Retina (tissue), 1 donor: ENCODE data around the gene GCM1.

Experiments used
- DNase-seq: peaks from one replicate; pipeline ENCODE4 v3.0.0-alpha.2; 2016

Gene GCM1

GRCh38 chr6:53103993-53104675 is 44.5 kb downstream of the GCM1 start:
- no peak for DNase-seq

- DNase-seq = no peak
Measured at GRCh38 chr6:53101006-53101405, 47.6 kb downstream of the GCM1 start.

GRCh38 chr6:53100561-53100960 is 48.1 kb downstream of the GCM1 start:
- no peak for DNase-seq

GRCh38 chr6:53095716-53096115 is 52.9 kb downstream of the GCM1 start:
- DNase-seq = no peak

- no peak for DNase-seq
Measured at GRCh38 chr6:53095270-53095669, 53.4 kb downstream of the GCM1 start.

GRCh38 chr6:53090576-53090975 is 58.1 kb downstream of the GCM1 start:
- no peak for DNase-seq

- no peak for DNase-seq
Measured at GRCh38 chr6:53089948-53090347, 58.7 kb downstream of the GCM1 start.

GRCh38 chr6:53086302-53086701 is 62.3 kb downstream of the GCM1 start:
- DNase-seq = no peak

GRCh38 chr6:53080813-53081212 is 67.8 kb downstream of the GCM1 start:
- no peak for DNase-seq
